ACC112 (cell line): ENCODE measurements around the gene HRH2.

Experiments used
- H2AFZ ChIP-seq: fragments of 200-600 bp; sonication (generic); one replicate; pipeline ENCODE4 v1.6.0; 2017; ENCODE audit warnings: antibody characterized with exemption, low read length; ENCODE audit not compliant: unreplicated experiment
- H3K27ac ChIP-seq: fragments of 200-600 bp; sonication (generic); 2 replicates; pipeline ENCODE4 v1.5.1; 2014; ENCODE audit warnings: low read depth, mild to moderate bottlenecking, antibody characterized with exemption, low read length, moderate library complexity
- H3K27me3 ChIP-seq: fragments of 200-600 bp; sonication (generic); 2 replicates; pipeline ENCODE4 v1.6.1; 2014; ENCODE audit warnings: mild to moderate bottlenecking, antibody characterized with exemption, low read length, moderate library complexity, mixed read lengths; ENCODE audit not compliant: insufficient read depth
- H3K36me3 ChIP-seq: fragments of 200-600 bp; sonication (generic); 2 replicates; pipeline ENCODE4 v1.6.1; 2016; ENCODE audit warnings: mild to moderate bottlenecking, antibody characterized with exemption, low read length, moderate library complexity, mixed read lengths; ENCODE audit not compliant: insufficient read depth
- H3K4me1 ChIP-seq: fragments of 200-600 bp; sonication (generic); one replicate; pipeline ENCODE4 v1.6.1; 2016; ENCODE audit warnings: low read length, mixed read lengths; ENCODE audit not compliant: insufficient read depth, unreplicated experiment, control insufficient read depth
- H3K4me3 ChIP-seq: fragments of 200-600 bp; sonication (generic); 2 replicates; pipeline ENCODE4 v1.5.1; 2014; ENCODE audit warnings: mild to moderate bottlenecking, low read depth, low read length
- H3K79me2 ChIP-seq: fragments of 200-600 bp; sonication (generic); one replicate; pipeline ENCODE4 v1.6.0; 2016; ENCODE audit warnings: low read length; ENCODE audit not compliant: control insufficient read depth, unreplicated experiment, insufficient read depth

The HRH2 gene

GRCh38 chr5:175685701-175686350 is 28.0 kb downstream of the HRH2 start:
- Histone ChIP-seq H3K27ac (no peak overlapping the region), H3K4me3 (no peak overlapping the region), H2AFZ (no peak overlapping the region), H3K27me3 (peaks cover 22% of the 10 kb centered on the region), H3K36me3 (no peaks in the 10 kb centered on the region), H3K79me2 (no peaks in the 10 kb centered on the region), H3K4me1 (no peaks in the 10 kb centered on the region)

- H2AFZ ChIP-seq: no peak overlapping the region
- H3K36me3 ChIP-seq: no peaks in the 10 kb centered on the region
- H3K4me3 ChIP-seq: no peak overlapping the region
- peaks cover 19% of the 10 kb centered on the region; the same call in 1 of the 2 replicates for H3K27me3 ChIP-seq
- no peaks in the 10 kb centered on the region for H3K4me1 ChIP-seq
- H3K27ac ChIP-seq: no peak overlapping the region
- no peaks in the 10 kb centered on the region for H3K79me2 ChIP-seq
These were observed 28.5 kb downstream of the HRH2 start for GRCh38 chr5:175686396-175686795.

GRCh38 chr5:175686826-175687225 is 29.0 kb downstream of the HRH2 start:
- Histone ChIP-seq H3K4me1 (no peaks in the 10 kb centered on the region), H3K79me2 (no peaks in the 10 kb centered on the region), H3K27ac (no peak overlapping the region), H3K36me3 (no peaks in the 10 kb centered on the region), H2AFZ (no peak overlapping the region), H3K27me3 (peaks cover 18% of the 10 kb centered on the region; the same call in 1 of the 2 replicates), H3K4me3 (no peak overlapping the region)

GRCh38 chr5:175687231-175687701 is 29.4 kb downstream of the HRH2 start:
- H3K4me3 ChIP-seq: no peak overlapping the region
- H3K27ac ChIP-seq: no peak overlapping the region
- H3K27me3 ChIP-seq: peaks cover 18% of the 10 kb centered on the region; the same call in 1 of the 2 replicates
- H3K4me1 ChIP-seq: no peaks in the 10 kb centered on the region
- H3K79me2 ChIP-seq: no peaks in the 10 kb centered on the region
- H2AFZ ChIP-seq: no peak overlapping the region
- H3K36me3 ChIP-seq: no peaks in the 10 kb centered on the region

- H2AFZ ChIP-seq: no peak overlapping the region
- H3K4me3 ChIP-seq: no peak overlapping the region
- H3K4me1 ChIP-seq: no peaks in the 10 kb centered on the region
- no peaks in the 10 kb centered on the region for H3K79me2 ChIP-seq
- H3K27me3 ChIP-seq: peaks cover 18% of the 10 kb centered on the region; the same call in 1 of the 2 replicates
- no peaks in the 10 kb centered on the region for H3K36me3 ChIP-seq
- H3K27ac ChIP-seq: no peak overlapping the region
These were observed 30.7 kb downstream of the HRH2 start for GRCh38 chr5:175688352-175689146.

GRCh38 chr5:175689147-175689991 is 31.5 kb downstream of the HRH2 start:
- no peak overlapping the region for H3K27ac ChIP-seq
- no peaks in the 10 kb centered on the region for H3K79me2 ChIP-seq
- no peaks in the 10 kb centered on the region for H3K4me1 ChIP-seq
- no peaks in the 10 kb centered on the region for H3K36me3 ChIP-seq
- H3K27me3 ChIP-seq: peaks cover 18% of the 10 kb centered on the region; the same call in 1 of the 2 replicates
- H2AFZ ChIP-seq: no peak overlapping the region
- H3K4me3 ChIP-seq: no peak overlapping the region

- no peaks in the 10 kb centered on the region for H3K36me3 ChIP-seq
- peaks cover 18% of the 10 kb centered on the region; the same call in 1 of the 2 replicates for H3K27me3 ChIP-seq
- H3K79me2 ChIP-seq: no peaks in the 10 kb centered on the region
- no peaks in the 10 kb centered on the region for H3K4me1 ChIP-seq
- H3K27ac ChIP-seq: no peak overlapping the region
- H2AFZ ChIP-seq: no peak overlapping the region
- no peak overlapping the region for H3K4me3 ChIP-seq
These were observed 32.2 kb downstream of the HRH2 start for GRCh38 chr5:175690025-175690424.

GRCh38 chr5:175690586-175690985 is 32.7 kb downstream of the HRH2 start:
- no peaks in the 10 kb centered on the region for H3K79me2 ChIP-seq
- peaks cover 18% of the 10 kb centered on the region; the same call in 1 of the 2 replicates for H3K27me3 ChIP-seq
- H3K4me3 ChIP-seq: no peak overlapping the region
- H2AFZ ChIP-seq: no peak overlapping the region
- H3K27ac ChIP-seq: no peak overlapping the region
- H3K36me3 ChIP-seq: no peaks in the 10 kb centered on the region
- H3K4me1 ChIP-seq: no peaks in the 10 kb centered on the region

GRCh38 chr5:175691761-175692160 is 33.9 kb downstream of the HRH2 start:
- Histone ChIP-seq H3K27ac (no peak overlapping the region), H3K4me1 (no peaks in the 10 kb centered on the region), H2AFZ (no peak overlapping the region), H3K36me3 (no peaks in the 10 kb centered on the region), H3K4me3 (no peak overlapping the region), H3K79me2 (no peaks in the 10 kb centered on the region), H3K27me3 (peaks cover 18% of the 10 kb centered on the region; the same call in 1 of the 2 replicates)

GRCh38 chr5:175692235-175692995 is 34.5 kb downstream of the HRH2 start:
- no peaks in the 10 kb centered on the region for H3K4me1 ChIP-seq
- peaks cover 18% of the 10 kb centered on the region; the same call in 1 of the 2 replicates for H3K27me3 ChIP-seq
- H3K79me2 ChIP-seq: no peaks in the 10 kb centered on the region
- H3K27ac ChIP-seq: no peak overlapping the region
- H3K36me3 ChIP-seq: no peaks in the 10 kb centered on the region
- no peak overlapping the region for H3K4me3 ChIP-seq
- H2AFZ ChIP-seq: no peak overlapping the region
